Measurements from ENCODE around the gene LSM7.

DNA sequence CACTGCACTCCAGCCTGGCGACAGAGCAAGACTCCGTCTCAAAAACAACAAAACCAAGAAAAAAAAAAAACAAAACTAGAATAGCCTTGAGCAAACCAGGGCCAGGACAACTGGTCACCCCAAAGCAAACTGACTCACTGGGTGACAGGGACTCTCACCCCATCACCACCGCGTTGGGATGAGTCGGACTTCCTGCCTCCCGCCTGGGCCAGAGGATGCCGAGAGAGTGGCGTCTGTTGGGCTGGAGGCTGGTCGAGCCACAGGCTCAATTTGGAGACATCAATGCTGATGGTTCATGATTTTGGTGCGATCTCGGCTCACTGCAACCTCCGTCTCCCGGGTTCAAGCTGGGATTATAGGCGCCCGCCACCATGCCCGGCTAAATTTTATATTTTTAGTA is 43.3 kb upstream of the LSM7 start:
- TF ChIP-seq, protein P1, sequence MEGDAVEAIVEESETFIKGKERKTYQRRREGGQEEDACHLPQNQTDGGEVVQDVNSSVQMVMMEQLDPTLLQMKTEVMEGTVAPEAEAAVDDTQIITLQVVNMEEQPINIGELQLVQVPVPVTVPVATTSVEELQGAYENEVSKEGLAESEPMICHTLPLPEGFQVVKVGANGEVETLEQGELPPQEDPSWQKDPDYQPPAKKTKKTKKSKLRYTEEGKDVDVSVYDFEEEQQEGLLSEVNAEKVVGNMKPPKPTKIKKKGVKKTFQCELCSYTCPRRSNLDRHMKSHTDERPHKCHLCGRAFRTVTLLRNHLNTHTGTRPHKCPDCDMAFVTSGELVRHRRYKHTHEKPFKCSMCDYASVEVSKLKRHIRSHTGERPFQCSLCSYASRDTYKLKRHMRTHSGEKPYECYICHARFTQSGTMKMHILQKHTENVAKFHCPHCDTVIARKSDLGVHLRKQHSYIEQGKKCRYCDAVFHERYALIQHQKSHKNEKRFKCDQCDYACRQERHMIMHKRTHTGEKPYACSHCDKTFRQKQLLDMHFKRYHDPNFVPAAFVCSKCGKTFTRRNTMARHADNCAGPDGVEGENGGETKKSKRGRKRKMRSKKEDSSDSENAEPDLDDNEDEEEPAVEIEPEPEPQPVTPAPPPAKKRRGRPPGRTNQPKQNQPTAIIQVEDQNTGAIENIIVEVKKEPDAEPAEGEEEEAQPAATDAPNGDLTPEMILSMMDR (conservative IDR thresholded peaks at IDR 0.05 in 1 of 2, IDR thresholded peaks at IDR 0.05 in 1 of 2; ENCODE audit: extremely low read depth in 1 of 2, insufficient read depth in 1 of 2, low read depth in 1 of 2, low read length in 2 of 2), result no peak
- no peak for TF ChIP-seq EZH2 (IDR thresholded peaks at IDR 0.05; ENCODE audit: borderline replicate concordance, low read length)

Data from mammary epithelial cell (primary cell).